ENCODE data around the gene IL22.

- TF ChIP-seq REST (IDR thresholded peaks at IDR 0.05; ENCODE audit: low read depth), result no peak
- no peak for TF ChIP-seq CTCF (IDR thresholded peaks at IDR 0.05 in 2 of 3, conservative IDR thresholded peaks at IDR 0.05 in 1 of 3; ENCODE audit: borderline replicate concordance in 1 of 3, insufficient read depth in 1 of 3, low read depth in 2 of 3, low read length in 2 of 3)
- no peak for TF ChIP-seq POLR2A (IDR thresholded peaks at IDR 0.05; ENCODE audit: borderline replicate concordance, extremely low read depth, insufficient read depth, insufficient read length)
- TF ChIP-seq ZNF274 (IDR thresholded peaks at IDR 0.05; ENCODE audit: low read depth, low read length), result no peak
Observed at GRCh38 chr12:68210875-68211274, 42.5 kb downstream of the IL22 start.
